ENCODE data around the gene ST6GALNAC5.

- no peak for TF ChIP-seq POLR2A (IDR thresholded peaks at IDR 0.05)
- TF ChIP-seq EP300 (IDR thresholded peaks at IDR 0.05): no peak
- no peak for TF ChIP-seq CTCF (IDR thresholded peaks at IDR 0.05)
Observed at GRCh38 chr1:77076759-77077158, 209.5 kb downstream of the ST6GALNAC5 start.

Data from ovary (tissue), 3 donors.